PFSK-1 (cell line): ENCODE data around the gene MAGOH.

Experiments
- POLR2AphosphoS5 ChIP-seq: IDR thresholded peaks from 2 replicates; pipeline ENCODE4 v1.6.1; 2012; ENCODE audit warnings: low read depth, mild to moderate bottlenecking, control low read depth, low read length, moderate library complexity
- REST ChIP-seq, 2 experiments: IDR thresholded peaks; 2 replicates each; pipeline versions ENCODE4 v1.6.1 to v1.8.0; 2011 to 2012; ENCODE audit warnings: low read depth in 2 of 2, low read length in 2 of 2, control low read depth in 1 of 2, inconsistent platforms in 1 of 2, mild to moderate bottlenecking in 1 of 2, moderate library complexity in 1 of 2; ENCODE audit not compliant: insufficient read depth in 1 of 2
- TAF1 ChIP-seq: IDR thresholded peaks from 2 replicates; pipeline ENCODE4 v1.6.1; 2012; ENCODE audit warnings: low read length, control low read depth, borderline replicate concordance; ENCODE audit not compliant: insufficient read depth

- no peak for TF ChIP-seq POLR2AphosphoS5
- no peak for TF ChIP-seq REST (IDR thresholded peaks at IDR 0.05; ENCODE audit: insufficient read depth in 1 of 2, low read depth in 2 of 2, low read length in 2 of 2)
- no peak for TF ChIP-seq TAF1
These were observed 40.1 kb downstream of the MAGOH start for GRCh38 chr1:53198241-53198651.
